Measurements from ENCODE around the gene EXTL1.

Gene EXTL1

GRCh38 chr1:26044971-26045721, 23.6 kb downstream of the EXTL1 start:
- DNase-seq: no peak

DNA sequence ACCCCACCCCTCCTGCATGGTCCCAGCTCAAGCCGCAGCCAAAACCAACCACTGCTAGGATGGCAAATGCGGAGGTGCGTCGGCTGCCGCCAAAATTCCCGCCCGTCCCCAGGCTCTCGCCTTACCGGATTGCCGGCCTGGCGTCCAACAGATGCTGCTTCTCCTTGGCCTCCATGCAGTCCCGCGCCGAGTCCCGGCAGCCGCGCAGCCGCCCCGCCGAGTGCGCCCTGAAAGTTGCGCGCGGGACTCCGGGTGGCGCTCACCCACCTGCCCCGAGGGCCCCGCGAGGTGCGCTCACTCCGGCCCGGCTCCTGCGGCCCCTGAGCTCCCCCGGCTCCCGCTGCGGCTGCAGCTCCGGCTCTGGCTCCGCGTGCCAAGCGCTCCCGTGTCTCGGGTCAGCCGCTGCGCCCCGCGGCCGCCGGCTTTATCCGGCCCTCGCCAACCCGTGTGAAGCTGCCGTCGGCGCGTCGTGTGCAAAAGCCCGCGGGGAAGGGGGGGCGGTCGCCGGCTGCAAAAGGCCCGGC, 24.2 kb downstream of the EXTL1 start, which contains the start of gene SLC30A2:
TSS of gene SLC30A2 (minus strand) at position 397 of the 524 bp plus-strand sequence. CDS start at position 175, 222 bp downstream.
- no peak for DNase-seq

DNA sequence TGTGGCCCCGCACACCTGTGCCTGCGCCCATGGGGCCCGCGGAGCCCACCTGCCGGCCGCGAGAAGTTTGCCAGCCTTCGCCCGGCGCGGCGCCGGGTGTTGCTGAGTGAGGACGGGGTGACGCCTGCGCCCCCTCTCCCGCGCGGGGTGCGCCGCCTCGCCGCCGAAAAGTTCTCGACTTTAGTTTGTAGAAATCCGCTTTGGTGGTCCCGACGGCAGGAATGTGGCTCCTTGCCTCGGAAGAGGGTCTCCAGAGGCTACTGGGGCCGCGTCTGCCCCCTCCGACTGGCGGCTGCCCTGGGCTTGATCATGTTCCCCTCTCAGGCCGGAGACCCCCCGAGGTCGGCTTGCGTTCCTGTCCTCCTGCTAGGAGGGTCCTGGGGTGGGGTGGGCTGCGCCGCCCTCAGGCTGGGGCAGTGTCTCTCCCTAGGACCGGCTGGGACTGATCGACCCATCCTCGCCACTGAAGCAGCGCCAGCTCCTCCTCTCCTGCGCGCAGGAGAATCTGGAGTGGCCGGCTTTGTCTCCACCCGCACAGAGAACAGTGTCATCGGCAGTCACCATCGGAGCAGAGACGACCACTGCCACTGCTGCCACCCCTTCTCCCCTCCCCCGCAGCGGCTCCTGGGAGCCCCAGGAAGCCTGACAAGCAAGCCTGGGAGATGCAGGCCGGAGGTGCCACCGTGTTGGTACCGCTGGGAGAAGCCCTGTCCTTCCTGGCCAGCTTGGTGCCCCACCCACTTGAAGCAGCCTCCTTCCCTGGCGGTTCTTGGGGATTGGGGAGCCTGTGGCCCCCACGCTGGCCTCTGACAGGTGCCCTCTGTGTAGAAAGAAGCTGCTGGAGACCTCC, 24.9 kb downstream of the EXTL1 start:
- DNase-seq: no peak

- DNase-seq: no peak
These were observed 25.8 kb downstream of the EXTL1 start for GRCh38 chr1:26047278-26047874.

GRCh38 chr1:26049531-26050247, 28.1 kb downstream of the EXTL1 start:
- no peak for DNase-seq

GRCh38 chr1:26050248-26050640, 28.7 kb downstream of the EXTL1 start:
- DNase-seq: no peak

DNA sequence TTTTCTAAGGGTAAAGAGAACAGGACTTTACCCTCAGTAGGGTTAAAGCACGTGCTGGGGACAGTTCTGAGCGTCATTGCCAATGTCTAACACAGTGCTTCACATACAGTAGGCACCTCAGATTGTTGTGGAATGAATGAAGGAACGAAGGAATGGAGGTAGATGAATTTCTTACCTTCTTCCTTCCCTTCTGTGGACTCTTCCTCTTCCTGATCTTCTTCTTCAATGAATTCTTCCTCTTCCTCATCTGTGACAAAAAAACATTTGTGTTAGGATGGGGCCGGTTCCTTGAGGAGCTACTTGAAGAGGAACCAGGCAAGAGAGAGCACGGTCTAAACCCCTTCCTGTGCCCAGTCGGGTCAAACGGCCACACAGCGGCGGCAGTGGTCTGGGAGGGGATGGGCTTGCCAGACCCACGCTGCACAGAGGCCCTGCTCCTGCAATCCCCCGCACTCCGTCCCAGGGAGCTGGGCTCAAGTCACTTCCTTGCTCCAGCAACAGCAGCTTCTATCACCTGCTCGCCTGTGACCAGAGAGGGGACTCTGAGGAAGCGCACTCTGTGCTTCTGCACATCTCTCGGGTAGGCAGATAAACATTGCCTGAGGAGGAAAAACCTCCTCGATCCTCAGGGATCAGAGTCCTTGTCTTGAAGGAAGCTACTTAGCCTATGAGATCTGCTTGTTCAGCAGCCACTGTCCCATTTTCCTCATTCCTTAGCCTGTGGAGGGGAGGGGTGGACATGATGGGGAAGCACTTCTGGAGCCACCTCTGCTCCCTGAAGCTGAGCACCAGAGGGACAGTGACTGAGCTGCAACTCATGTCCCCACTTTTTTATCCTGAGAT, 32.4 kb downstream of the EXTL1 start:
- DNase-seq: no peak

- no peak for DNase-seq
These were observed 33.5 kb downstream of the EXTL1 start for GRCh38 chr1:26055041-26055440.

GRCh38 chr1:26057189-26057588, 35.6 kb downstream of the EXTL1 start:
- no peak for DNase-seq

GRCh38 chr1:26058052-26058595, 36.5 kb downstream of the EXTL1 start:
- no peak for DNase-seq

- DNase-seq: no peak
These were observed 38.3 kb downstream of the EXTL1 start for GRCh38 chr1:26059906-26060305.

- no peak for DNase-seq
These were observed 39.4 kb downstream of the EXTL1 start for GRCh38 chr1:26060832-26061574.

DNA sequence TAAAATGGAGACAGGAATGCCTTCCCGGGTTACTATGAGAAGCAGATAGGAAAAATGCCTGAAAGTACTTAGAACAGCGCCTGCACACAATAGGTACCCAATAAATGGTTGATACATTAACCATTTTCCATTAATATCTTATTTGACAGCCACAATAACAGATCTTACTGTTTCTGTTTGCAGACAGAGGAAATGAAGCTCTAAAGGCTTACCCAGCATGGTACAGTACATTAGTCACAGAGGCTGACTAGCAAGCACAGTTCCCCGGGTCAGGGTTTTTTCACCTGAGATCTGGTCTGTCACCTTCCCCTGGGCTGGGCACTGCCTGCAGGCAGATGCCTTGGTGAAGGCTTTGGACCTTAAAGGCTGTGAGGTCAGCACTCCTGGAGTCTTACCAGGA, 43.0 kb downstream of the EXTL1 start:
- no peak for DNase-seq

DNA sequence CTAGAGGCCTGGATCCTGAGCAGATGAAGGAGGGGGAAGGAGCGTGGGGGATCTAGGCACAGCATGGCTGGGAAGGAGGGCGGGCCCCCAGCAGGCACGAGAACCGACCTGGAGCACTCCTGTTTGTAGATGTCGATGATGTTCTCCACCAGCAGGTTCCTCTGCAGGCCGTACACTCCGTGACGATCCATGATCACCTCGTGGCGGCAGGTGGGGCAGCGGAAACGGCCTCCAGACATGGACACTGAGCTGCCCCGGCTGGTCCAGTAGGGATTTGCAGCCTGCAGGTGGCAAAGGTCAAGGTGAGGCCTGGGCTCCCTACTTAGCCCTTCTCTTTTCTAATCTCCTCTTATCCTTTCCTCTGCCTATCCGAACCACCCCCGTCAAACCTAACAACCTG, 44.6 kb downstream of the EXTL1 start:
- no peak for DNase-seq

DNA sequence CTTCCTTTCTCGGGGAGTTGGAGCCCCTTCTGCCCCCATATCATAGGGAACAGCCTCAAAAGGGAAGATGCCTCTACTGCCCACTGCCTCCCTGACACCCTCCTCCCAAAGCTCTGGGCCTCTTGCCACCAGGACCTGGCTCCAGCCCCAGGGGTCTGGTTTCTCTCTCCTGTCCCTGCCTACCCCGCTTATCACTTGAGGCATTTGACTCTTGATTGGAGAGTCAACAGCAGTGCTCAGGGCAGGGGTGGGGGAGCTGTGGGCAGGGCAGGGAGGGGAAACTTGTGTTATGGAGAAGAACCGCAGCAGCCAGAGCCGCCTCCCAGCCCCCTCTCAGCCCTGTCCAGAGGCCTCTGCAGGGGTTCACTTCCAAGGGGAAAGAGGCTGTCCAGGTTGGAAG, 45.3 kb downstream of the EXTL1 start:
- DNase-seq: no peak

GRCh38 chr1:26067432-26067911, 45.9 kb downstream of the EXTL1 start, which contains the start of gene TRIM63:
TSS of gene TRIM63 (minus strand) at chr1:26067630. CDS start at chr1:26067494, 136 bp downstream.
- DNase-seq: no peak

DNA sequence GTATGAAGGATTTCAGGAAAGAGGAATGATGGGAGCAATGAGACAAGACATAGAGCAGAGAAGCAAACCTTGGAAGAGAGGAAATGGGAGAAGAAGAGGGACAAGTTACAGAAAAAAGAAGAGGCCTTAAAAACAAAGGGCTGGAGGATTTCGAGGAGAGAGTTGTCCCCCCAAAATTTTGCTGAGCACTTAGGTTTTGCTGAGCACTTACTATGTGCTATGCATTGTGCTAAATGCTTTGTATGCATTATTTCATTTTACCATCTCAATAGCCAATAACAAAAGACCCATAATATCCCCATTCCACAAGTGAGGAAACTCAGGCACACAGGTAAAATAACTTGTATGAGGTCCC, 48.3 kb downstream of the EXTL1 start:
- no peak for DNase-seq

- DNase-seq: no peak
These were observed 48.9 kb downstream of the EXTL1 start for GRCh38 chr1:26070296-26070962.

DNA sequence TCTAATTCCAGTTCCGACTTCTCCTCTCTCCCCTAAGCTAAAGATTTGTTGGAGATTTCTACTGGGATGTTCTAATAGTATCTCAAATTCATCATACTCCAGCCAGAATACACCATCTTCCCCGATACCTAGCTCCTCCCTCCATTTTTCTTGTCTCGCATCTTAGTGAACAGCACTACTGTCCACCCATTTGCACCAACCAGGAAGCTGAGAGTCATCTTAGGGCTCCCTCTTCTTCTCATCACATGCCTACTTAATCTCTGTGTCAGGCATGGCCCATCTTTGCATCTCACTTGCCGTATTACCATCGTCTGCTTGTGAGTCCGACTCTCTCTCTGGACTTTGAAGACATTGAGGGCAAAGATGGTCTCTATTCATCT, 49.4 kb downstream of the EXTL1 start:
- DNase-seq: no peak

GRCh38 chr1:26072305-26072704, 50.7 kb downstream of the EXTL1 start:
- DNase-seq: no peak

Measured in fibroblast of skin of scalp (primary cell).